Stimulated activated CD4-positive, alpha-beta T cell treated with anti-CD3 and anti-CD28 coated beads, TNF-alpha, amount 100 ng/mL, for 48 hours (primary cell): ENCODE measurements around the gene PAPPA.

Source experiments
- DNase-seq, 3 donors: peaks; one replicate each; pipeline ENCODE4 v3.0.0-alpha.2; 2020; ENCODE audit warnings: low read depth in 3 of 3

Gene PAPPA

DNA sequence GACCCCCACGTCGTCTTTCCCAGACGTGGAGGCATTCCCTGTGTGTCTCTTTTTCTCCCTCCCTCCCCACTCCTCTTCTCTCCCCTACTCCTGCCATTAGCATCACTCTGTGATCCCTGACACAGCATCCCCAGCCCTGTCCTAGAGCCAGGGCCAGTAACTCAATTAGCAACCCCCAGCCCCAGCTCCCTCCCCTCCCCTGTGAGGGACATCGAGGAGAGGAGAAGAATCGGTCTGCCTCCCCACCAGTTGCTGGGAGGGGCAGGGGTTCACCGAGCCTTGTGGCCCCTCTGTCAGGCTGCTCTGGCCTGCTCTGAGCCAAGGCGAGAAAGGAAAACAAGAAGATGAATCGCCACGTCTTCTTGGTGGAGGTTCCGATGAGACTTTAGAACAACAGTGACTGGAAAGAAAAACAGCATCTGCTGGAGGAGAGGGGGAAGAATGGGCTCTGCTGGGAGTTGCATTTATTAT lies 123.1 kb downstream of the PAPPA start:
- DNase-seq = no peak

DNA sequence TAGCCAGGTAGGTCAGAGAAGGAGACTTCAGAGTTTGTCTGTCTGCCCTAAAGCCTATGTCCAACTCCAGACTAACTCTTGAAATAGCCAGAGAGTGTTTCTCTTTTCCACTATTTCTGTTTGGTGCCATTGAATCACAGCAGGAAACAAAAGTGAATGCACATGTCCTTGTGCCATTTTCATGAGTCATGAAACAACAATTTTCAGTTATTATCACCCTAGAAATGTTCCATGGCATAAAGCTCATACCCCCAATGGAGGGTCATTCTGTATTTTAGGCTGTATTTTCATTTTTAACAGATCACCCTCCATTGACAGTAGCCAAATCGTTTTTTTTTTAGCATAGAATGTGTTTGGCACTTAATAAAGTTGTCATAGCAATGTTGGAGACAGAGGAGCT lies 124.7 kb downstream of the PAPPA start:
- no peak for DNase-seq

DNA sequence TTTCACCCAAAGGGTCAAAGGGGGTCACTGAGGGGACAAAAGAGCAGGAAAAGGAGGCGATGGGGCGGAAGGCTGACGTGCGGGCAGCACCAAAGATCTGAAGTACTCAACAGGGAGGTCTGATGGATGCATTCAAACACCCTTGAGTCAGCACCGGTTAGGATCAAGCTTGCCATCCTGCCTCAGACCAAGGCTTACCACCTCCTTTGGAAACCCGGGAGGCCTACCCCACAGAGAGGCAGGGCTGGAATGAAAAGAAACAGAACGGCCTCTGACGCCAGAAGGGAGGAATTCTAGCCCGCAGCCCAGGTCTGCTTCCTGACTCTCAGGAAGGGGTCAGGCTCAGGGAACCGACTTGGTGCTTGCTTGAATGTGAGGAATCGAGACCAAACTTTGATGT lies 125.6 kb downstream of the PAPPA start:
- no peak for DNase-seq

DNA sequence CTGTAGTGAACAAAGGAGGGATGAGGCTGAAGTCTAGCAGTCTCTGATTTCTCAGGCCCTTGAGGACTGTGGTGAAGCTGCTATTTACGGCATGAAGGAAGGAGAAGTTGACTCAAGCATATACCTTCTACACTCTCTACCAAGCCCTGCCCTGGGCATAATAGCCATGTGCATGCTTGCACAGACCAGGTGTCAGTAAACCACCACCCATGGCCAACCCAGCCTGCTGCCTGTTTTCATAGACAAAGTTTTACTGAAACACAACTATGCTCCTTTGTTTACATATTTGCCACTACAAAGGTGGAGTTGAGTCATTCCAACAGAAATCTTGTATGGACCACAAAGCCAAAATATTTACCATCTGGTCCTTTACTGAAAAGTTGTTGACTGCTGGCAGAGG lies 126.9 kb downstream of the PAPPA start:
- DNase-seq = no peak

DNA sequence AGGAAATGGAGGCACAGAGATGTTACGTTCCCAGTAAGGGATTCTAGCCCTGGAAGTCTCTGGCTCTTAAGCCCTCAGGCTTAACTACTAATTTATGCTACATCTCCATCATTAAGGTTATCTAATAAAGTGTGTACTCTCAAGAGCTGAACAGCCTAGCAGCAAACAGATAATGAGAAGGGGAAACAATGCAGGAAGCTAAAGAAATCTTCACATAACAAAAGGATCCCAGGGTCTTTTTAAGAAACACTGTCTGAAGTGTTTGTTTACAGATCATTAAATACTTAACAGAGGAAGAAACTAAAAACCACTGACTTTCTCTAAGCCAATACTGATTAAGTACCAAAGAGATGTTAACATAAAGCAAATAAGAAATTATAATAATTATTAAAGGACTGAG lies 129.0 kb downstream of the PAPPA start:
- no peak for DNase-seq

DNA sequence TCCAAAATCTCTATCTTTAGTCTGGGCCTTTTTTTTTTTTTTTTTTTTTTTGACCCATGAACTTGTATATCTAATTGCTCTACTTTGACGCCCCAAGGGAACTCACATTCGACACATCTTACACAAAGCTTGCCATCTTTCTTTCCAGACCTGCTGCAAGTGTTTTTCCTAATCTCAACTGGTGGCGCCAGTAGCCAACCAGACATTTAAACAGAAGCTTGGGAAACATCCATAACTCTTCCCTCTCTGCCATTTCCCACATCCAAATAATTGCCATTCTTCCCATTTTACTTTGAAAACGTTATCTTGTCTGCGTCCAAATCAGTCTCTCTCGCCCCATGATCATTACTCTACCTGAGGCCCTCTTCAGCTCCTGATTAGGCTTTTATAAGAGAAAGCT lies 130.9 kb downstream of the PAPPA start:
- DNase-seq = no peak

DNA sequence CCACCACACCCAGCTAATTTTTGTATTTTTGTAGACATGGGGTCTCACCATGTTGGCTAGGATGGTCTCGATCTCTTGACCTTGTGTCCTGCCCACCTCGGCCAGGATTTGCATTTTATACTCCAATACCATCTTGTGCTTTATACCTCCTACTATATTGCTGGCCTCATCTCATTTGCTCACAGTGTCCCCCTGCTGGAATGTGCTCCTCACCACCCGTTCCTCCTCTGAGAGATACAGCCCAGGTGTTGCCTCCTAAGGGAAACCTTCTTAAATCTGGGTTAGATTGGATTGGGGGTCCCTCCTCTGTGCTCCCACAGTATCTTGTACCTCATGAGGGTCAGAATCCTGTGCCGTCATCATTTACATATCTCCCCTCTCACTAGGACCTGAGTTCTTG lies 131.7 kb downstream of the PAPPA start:
- DNase-seq = no peak

DNA sequence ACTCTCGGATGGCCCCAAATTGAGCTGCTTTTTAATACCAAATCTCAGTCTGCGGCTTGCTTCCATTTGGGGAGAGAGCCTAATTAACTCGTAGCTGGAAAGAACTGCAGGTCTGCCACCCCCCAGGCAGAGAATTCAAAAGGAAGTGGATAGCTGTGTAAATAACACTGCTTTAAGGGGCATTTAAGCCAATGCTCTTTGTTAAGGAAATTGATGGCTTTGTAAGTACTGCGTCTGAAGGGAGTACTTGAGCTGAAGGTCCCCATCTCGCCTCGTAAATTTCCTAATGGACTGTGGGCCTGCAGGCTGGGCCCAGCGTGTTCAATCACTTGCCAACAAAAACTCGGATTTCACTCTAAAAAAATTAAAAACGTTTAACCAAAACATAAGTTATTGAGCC lies 132.7 kb downstream of the PAPPA start:
- no peak for DNase-seq

DNA sequence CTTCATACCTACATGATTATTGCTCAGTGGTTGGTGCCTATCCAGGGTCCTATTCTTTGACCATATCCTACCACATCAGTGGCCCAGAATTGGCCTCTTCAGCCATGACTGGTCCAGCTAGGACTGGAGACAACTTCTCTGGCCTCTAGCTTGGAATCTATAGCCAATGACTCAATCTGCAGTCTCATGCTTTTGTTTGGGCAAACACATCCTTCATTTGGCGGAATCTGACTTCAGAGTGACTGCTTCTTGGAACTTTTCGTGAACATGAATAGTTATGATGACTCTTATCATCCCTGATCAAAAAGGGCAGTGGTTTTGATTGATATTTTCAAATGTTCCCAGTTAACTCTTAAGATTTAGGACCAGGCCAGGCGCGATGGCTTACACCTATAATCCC lies 134.1 kb downstream of the PAPPA start:
- DNase-seq = no peak

DNA sequence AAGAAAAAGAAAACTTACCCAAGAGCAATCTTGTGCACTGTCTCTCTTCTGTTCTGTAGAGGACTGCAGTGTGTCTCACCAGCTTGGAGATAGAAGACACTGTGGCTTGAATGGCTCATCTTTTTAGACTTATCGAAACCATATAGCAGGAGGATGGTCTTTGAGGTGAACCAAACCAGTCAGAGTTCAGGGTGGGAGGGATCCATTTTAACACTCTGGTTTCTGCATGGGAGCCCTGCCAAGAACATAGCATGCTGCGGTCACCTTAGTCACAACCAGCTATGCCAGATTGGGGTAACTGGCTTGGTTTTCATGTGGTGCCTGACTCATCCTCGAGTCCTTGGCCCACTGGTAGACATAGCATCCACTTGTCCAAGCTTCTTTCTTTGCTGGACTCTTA lies 135.1 kb downstream of the PAPPA start:
- DNase-seq = no peak

DNA sequence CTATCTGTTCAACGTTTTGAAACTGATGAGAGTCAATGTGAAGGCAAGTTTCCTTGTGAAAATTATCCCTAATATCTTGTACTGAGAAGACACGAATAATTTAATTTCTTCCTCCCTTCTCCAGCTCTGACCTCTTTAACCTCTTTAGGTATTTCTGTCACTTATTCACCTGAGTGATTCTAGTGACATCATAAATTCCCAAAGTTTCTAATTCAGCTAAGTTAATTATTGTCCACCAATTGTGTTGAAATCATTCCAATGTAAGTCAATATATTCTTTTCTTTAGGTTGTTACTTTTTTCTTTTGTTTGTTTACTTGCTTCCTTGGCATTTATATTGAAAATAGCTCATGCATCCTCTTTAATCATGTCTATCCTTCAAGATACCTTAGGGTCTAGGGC lies 143.8 kb downstream of the PAPPA start:
- no peak for DNase-seq

DNA sequence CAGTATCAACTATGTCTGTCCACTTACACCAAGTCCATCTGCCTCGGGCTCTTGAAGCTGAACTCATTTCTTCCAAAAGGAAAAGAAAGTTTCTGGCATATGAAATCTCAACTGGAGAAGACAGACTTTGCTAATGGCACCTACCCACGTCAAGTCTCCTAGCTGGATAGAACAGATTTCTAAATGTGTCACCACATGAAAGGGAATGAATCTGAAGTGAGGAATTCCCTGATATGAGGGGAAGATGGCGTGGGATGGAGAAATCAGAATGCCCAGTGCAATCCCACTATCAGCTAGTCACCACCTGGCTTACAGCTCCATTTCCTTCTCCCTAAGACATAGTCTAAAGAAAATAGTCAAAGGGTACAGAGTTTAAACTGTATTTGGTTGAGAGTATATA lies 144.7 kb downstream of the PAPPA start:
- DNase-seq = no peak

DNA sequence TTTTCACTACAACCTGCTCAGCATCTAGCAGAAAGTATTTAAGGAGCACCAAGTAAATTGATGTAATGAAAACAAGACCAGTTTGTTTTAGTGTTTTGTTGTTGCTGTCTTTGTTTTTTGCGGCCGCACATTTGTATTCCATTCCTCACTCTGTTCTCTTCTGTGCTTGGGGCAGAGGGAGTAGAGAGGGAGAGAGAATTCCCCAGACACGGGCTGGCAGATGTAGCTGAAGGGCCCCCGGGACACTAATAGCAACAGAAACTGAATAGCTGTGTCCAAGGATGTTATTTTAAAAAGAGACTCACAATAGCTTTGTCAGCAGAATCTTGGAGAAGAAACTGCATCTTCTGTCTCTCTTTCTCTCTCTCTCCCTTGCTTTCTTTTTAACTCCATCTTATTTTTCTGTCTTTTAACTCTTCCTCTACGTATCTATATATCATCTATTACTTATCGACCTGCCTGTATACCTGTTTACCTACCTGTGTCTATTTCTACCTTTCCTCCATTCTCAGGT lies 145.3 kb downstream of the PAPPA start:
- no peak for DNase-seq

DNA sequence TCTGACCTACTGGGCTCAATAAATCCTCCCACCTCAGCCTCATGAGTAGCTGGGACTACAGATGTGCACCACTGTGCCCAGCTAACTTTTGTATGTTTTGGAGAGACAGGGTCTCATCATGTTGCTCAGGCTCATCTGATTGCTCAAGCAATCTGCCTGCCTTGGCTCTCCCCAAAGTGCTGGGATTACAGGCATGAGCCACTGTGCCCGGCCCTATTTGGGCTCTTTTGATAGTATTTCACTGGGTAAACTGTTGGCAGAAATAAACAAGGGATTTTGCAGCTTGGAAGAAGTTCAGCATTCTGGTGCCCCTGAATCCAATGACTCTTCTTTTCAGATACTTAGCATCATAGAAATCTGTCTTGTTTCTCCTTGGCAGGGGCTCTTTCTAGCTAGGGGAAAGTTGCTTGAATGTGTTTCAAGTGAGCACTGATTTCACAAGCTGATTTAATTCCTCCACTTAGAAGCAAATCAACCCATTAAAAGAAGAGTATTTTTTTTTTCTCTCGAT lies 146.8 kb downstream of the PAPPA start:
- DNase-seq = no peak

DNA sequence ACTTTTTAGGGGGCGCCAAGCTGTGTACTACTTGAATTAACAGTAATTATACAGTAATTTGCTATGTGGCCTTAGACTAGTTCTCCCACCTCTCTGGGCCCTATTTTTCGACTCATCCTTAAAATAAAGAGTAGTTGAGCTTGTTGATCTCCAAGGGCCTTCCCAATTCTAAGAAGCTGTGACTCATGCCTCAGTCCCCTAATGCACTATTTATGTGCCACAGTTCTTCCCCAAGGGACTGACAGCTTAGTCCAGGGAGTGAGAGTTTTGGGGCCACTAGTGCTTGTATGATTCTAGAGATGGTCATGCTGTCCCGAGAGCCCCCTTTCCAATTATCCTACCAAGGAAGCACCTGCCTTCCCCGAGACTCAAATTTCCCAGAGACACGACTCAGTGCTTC lies 149.7 kb downstream of the PAPPA start:
- no peak for DNase-seq

DNA sequence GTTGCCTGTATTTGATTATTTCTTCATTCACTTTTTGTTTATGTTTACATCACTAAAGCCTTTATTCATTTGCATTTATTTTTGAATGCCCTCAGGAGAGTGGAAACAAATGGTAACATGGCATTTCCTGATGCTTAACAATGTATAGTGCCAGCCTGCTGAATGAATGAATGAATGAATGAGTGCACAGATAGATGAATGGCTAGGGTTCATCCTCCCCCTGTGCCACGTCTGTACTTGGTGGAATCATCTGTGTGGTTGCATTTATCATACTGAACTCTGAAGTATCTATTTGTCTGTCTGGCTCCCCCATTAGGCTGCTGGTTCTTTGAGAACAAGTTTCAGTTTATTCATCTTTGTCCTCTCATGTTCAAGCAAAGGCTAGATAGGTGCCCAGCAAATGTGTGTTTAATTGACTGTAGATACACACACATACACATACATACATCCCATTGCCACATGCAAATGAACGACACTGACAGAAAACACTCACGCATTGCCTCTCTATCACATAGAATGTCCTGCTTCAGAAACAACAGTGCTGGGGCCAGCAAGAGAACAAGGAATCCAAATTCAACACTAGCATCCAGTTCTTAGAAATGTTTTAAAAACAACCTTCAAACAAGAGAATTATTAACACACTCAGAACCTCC lies 150.4 kb downstream of the PAPPA start:
- no peak for DNase-seq

DNA sequence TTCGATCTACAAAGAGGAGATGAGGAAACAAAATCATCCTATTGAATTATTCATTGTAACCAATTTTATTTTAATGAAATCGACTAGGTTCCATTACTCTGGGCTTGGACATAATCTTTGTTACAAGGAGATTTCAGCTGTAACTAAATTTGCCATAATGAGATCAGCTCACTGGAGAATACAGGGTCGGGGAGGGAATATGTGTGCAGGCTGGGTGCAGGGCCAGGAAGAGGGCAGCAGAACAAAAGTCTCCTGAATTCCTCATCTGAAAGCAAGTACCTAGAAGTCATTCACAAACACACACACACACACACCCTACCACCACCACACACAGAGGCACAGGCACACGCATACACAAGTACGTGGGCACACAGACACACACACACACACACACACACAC lies 151.2 kb downstream of the PAPPA start:
- DNase-seq = no peak

DNA sequence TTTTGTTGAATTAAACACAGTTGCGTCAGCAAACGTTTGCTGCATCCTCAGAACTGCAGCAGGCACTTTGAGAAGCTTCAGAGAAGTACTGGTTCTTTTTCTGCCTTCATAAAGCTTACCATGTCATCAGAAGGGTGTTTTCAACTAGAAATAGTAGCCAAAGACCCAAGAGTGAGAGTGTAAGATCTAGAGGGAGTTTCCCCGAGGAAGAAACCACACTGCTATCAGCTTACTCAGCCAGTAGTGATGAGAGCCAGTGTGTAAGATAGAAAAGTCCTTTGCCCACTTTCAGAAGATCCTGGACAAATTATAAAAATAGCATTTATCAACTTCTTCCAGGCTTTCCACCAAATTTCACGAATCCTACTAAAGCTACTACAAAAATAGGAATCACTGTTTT lies 154.5 kb downstream of the PAPPA start:
- no peak for DNase-seq

DNA sequence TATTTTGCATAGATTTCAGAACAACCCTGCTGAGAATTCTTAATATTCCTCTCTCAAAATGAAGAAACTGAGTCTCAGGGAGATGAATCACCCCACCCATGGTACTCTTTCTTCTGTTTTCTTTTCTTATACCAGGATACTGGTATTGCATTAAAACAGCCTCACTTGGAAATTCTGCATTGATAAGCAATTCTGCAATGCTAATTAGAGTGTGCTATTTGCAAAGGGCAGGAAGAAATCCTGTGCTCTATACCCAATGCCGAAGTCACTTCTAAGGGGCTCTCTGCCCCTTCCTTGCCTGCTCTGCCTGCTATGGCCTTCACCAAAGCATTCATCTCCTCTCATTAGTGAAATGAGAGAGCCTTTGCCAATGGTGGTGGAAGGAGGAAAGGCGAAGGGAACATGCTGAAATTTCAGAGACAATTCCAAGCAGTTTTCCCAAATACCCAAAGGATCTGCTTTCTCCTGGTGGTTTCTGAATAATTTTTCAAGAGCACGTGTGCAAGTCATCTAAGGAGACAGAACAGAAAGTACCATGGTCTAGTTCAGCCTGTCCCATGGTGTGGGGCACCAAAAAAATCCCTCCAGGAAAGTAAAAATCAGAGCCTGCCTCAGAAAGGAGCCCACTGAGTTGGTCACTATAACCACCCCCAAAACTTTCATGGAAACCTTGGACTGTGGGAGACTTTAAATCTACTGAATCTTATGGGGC lies 156.5 kb downstream of the PAPPA start:
- DNase-seq = no peak

DNA sequence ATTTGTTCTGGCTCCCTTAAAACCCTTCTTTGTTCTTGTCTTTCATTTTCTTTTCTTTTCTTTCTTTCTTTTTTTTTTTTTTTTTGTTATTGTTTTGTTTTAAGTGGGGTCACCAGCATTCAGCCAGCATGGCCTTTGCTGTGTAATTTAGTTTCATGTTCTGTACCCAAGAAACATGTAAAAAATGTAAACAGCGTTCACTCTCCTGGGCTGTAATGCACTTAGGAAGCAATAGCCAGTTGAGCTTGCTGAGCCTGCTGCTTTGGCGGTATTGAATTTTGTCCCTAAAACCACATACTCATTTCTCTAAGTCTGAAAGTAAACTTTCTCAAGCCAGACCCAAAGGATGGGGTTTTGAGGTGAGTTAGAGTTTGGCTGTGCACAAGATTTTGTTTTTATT lies 158.6 kb downstream of the PAPPA start:
- DNase-seq = no peak

DNA sequence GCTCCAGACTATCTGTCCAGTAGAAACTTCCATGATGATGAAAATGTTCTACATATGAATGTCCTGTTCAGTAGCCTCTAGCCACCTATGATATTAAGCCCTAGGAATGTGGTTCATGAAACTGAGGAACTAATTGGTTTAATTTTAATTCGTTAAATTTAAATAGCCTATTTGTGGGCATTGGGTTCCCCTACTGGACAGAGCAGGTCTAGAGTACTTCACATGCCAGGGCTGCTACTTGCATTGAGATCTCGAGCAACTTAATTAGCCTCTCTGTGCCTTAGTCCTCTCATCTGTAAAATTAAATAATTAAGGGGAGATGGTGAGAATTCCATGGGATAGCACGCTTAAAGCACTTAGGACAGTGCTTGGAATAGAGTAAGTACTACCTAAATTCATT lies 160.0 kb downstream of the PAPPA start:
- no peak for DNase-seq

DNA sequence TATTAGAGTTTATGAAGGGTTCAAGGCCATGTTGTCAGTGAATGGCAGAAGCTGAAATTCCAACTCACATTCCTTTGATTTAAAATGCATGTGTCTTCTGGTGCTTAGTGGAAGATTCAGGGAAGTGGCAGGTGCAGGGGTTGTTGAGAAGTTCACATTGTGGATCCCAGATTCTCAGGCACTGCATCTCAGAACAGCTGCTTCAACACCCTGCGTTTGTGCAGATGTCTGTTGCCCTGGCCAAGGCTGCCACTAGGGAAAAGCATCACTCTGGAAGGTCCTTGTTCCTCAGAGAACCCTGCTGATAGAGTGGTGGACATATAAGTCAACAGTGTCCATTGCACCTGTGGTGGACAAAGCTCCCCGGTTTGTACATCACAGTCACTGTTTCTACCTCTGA lies 162.7 kb downstream of the PAPPA start:
- no peak for DNase-seq

DNA sequence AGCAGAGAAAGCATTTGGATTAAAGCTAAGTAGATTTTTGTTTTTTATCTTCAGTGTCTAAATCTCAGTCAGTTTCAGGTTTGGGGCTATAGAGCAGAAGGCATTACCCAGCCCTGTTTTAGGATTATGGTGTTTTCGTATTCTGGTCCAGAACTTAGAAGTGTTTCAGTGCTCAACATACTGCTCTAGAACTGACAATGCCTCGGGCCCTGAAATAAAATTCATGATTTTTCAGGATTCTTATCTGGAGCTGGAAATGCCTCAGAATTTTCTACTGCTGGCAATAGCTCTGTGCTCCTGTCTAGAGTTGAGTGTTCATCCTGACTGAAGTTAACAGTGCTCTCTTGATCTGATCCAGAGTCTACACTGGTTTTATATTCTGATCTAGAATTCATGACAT lies 163.9 kb downstream of the PAPPA start:
- no peak for DNase-seq
